Hematopoietic multipotent progenitor cell treated with erythropoietin and hydrocortisone succinate and interleukin-3 and kit ligand, for 4 days (in vitro differentiated cells): Measurements from ENCODE around the gene ATP8B4.
"Not testable (repeated sequence)": the region's sequence is repeated elsewhere in the genome, so short reads cannot be mapped to it uniquely, and the experiment has no call there.

ENCODE experiments used
- DNase-seq: peaks from one replicate; pipeline ENCODE4 v3.0.0-alpha.2; 2015

Gene ATP8B4

GRCh38 chr15:50140098-50140497, 21.1 kb upstream of the ATP8B4 start:
- DNase-seq: no peak

DNA sequence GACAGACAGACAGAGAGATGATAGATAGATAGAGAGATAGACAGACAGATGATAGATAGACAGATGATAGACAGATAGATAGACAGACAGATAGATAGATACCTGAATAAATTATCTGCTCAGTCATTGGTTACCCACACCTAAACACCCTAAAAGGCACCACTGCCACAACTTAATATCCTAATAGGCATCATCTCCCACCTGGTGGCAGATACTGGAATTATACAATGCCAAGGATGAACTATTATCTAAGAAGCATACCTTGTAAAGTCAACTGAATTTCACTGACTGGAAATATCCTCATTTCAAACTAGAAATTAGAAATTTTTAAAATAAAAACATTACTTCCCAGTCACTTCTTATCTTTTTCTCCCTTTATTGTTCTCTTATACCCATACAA, 19.4 kb upstream of the ATP8B4 start:
- no peak for DNase-seq

GRCh38 chr15:50137893-50138292, 18.9 kb upstream of the ATP8B4 start:
- DNase-seq: no peak

DNA sequence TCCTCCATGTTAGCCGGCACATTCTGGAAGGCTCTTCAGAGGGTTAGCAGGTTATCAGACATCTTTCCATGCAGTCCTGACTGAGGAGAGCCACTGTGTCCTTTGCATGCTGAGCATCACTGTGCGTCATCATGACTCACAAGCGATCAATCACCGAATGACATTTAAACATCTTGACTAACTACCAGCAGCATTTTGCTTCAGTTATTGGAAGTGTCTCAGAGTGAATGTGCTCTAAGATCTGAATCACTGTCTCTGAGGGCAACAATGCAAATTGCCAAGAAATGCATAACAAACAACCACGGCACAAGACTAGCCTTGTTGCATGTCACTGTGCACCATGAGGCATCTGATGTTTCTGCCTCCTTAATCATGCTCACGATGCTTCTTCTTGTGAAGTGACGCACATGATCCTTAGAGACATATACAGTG, 18.3 kb upstream of the ATP8B4 start:
- no peak for DNase-seq

- DNase-seq: peak; percentile 35
Observed at GRCh38 chr15:50135031-50135551, 16.1 kb upstream of the ATP8B4 start.

- peak; percentile 76 for DNase-seq
Observed at GRCh38 chr15:50134524-50135024, 15.5 kb upstream of the ATP8B4 start.

- not testable (repeated sequence) for DNase-seq
Observed at GRCh38 chr15:50132251-50132984, 13.4 kb upstream of the ATP8B4 start.

GRCh38 chr15:50131617-50132016, 12.6 kb upstream of the ATP8B4 start:
- no peak for DNase-seq

GRCh38 chr15:50128266-50128665, 9.2 kb upstream of the ATP8B4 start:
- DNase-seq: peak; percentile 82

DNA sequence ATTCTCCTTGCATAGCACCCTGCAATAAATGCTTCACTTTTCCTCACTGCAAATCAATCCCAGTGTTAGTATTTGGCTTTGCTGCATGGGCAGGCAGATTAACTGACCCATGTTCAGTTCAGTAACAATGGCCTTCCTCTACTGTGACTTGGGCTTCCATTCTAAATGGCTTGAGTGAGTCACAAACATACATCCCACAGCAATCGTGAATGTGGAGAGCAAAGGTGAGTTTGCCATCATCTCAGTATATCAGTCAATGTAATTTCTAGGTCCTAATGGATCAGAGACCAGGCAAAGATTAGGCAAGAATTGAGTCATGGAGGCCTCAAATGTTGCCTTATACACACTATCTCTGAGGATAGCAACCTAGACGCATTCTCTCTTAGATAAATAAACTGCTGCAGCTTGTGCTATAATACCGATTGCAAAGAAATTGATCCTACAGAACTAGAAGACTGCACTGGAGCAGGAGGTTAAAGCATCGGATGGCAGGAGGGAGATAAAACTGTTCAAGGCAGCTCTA, 8.3 kb upstream of the ATP8B4 start:
- DNase-seq: no peak

GRCh38 chr15:50126072-50126471, 7.0 kb upstream of the ATP8B4 start:
- no peak for DNase-seq

DNA sequence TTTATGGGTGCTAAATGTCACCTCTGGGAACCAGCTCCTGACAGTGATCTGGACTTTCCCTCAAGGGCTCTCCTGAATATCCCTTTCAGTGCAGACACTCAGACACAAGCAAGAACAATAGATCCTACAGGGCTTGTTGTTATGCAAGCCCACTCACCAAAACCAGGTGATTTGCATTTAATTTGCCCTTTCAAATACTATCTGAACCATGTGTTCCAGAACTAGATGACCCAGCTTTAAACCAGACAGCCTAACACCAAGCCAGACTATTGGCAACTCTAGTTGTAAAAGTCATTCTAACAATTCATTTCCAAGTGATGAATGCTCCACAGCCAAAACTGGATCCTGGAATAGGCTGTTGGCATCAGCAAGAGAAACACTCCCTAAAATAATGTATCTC, 5.6 kb upstream of the ATP8B4 start:
- DNase-seq: no peak

GRCh38 chr15:50123861-50124557, 5.0 kb upstream of the ATP8B4 start:
- DNase-seq: no peak

DNA sequence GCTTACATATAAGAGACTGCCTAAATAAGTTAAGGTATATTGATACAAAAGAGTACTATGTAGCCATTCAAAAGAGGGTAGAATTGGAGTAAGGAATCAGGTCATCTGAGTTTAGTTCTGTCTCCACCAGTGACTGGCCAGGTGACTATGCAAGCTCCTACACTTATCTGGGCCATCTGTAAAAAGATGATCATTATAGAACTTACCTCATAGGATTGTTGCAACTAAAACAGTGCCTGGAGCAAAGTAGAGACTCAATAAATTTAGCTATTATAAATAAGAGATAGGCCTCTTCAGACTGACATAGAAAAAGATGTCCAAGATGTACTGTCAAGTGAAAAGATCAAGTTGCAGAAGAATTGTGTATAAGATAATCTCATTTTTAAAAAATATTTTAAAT, 1.7 kb upstream of the ATP8B4 start:
- no peak for DNase-seq

DNA sequence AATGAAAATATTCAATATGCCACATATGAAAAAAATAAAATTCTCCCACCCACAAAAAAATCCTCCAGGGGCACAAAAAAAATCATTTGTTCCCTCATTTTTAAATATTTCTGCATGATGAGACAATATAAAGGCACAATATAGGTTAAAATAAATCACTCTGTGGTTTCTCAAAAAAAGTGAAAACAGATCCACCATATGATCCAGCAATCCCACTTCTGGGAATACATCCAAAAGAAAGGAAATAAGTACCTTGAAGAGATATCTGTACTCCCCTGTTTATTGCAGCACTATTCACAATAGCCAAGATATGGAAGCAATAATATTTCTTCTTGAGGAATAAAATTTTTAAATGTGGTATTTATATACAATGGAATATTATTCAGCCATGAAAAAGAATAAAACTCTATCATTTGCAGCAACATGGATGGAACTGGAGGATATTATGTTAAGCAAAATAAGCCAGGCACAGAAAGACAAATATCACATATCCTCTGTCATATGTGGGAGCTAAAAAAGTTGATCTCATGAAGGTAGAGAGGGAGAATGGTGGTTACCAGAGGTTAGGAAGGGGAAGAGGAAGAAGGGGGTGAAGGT, 1.5 kb downstream of the ATP8B4 start:
- DNase-seq: no peak

DNA sequence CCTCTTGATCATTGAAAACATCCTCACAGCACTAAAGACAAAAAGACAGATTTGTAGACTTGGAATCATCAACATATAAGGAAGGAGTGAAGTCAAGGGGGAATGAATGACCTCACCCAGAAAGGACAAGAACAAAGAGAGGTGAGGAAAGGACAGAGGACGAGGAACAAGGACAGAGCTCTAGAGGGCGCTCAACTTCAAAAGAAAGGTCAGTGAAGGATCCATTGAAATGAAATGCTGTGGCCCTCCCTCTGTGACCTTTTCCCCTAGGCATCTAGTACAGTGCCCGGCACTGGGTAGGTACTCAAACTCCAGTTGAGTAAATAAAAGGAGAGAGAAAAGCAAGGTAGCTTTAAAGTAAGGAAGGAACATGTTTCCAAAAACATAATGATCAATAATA, 2.6 kb downstream of the ATP8B4 start:
- DNase-seq: peak; percentile 89

DNA sequence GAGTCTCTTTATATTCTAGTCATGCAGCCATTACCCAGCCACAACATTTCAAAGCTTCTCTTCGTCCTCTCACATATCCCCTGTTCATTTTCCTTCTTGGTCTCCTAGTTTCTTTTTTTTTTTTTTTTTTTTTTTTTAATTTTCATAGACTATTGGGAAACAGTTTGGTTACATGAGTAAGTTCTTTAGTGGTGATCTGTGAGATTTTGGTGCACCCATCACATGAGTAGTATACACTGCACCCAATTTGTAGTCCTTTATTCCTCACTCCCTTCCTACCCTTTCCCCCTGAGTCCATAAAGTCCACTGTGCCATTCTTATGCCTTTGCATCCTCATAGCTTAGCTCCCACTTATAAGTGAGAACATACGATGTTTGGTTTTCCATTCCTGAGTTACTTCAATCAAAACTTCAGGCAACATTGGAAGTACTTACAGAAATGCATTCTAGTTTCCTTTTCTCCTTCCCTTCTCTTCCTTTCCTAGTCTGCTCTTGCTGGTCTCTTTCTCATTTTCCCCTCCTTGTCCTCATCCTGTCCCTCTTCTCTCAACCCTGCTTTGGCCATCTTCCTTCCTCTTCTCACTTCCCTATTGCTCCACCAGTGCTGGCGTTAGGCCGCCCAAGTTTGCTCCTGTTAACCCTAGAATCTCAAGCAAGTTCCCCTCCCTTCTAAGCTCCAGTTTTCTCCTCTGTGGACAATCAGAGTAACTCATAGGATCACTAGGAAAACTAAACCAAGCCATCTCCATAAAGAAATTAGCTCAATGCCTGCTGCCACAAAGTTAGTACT, 4.8 kb downstream of the ATP8B4 start:
- DNase-seq: peak; percentile 66

DNA sequence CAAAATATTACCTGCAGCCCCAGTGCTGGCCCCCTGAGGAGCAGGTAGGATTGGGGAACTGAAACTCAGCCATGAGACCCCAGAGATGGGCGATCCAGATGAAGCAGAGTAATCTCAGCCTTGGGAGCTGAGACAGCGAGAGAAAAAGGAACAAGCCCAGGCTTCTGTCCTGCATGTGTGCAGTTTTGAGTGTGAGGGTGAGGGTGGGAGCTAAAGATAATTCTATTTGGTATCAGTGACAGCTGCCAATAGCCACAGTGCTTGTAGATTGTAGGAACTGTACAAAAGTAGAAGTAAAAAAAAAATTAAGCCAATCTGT, 5.9 kb downstream of the ATP8B4 start:
- peak; percentile 78 for DNase-seq

GRCh38 chr15:50112488-50113186, 6.4 kb downstream of the ATP8B4 start:
- DNase-seq: peak; percentile 44

GRCh38 chr15:50110285-50110684, 8.7 kb downstream of the ATP8B4 start:
- peak; percentile 46 for DNase-seq

DNA sequence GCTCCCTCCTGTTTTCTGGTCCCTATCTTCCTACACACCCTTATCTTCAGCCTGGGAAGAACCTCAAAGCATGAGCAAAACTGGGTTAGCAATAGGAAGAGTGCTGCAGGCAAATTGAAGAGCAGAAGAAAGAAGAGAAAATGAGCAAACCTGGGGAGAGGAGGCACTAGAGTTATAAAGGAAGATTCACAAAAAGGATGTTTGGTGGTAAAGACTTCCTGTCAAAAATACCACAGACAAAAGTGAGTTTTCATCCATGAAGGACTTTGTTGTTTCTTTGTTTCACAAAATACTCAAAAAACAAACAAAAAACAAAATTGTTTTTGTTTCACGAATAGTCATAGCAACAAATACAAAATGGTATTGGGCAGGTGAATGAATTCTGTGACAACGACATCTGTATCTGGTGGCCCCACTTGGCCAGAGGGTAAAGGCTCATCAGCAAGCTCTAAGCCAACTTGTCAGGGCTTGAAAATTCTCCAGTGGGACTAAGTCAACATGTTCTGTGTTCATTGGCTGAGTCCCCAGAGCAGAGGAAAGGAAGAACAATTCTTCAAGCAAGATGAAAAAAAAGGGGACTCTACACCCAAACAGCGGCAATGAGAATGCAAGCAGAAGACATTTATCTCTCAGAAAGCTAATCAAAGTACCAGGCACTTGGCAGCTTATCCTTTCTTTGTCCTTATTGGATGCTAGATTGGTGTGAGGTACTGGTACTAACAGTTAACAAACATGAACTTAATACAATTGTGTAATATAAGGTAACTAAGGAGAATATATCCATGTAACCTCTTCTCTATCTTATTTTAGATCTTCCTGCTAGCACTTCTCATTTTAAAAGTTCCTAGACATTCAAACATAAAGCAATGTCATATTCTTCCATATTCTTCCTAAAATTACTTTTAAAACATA, 9.7 kb downstream of the ATP8B4 start:
- peak; percentile 41 for DNase-seq
